GM21619 (cell line): ENCODE measurements around the gene KRT13.

Source experiments
- ATAC-seq: cut with Tn5 transposase; IDR thresholded peaks from one replicate; pipeline ENCODE4 v1.9.1; 2021; ENCODE audit not compliant: unreplicated experiment

The KRT13 gene

GRCh38 chr17:41520821-41521521 is 15.6 kb upstream of the KRT13 start:
- no peak for ATAC-seq

- ATAC-seq: no peak
These were observed 14.3 kb upstream of the KRT13 start for GRCh38 chr17:41519501-41520224.

GRCh38 chr17:41518789-41519449 is 13.5 kb upstream of the KRT13 start, which contains the start of gene KRT15:
TSS of gene KRT15 (minus strand) at chr17:41518890. CDS start at chr17:41518827, 63 bp downstream.
- no peak for ATAC-seq

GRCh38 chr17:41518031-41518430 is 12.6 kb upstream of the KRT13 start:
- ATAC-seq: no peak

GRCh38 chr17:41516830-41517283 is 11.4 kb upstream of the KRT13 start:
- ATAC-seq: no peak

GRCh38 chr17:41516147-41516829 is 10.9 kb upstream of the KRT13 start:
- ATAC-seq: no peak

- no peak for ATAC-seq
These were observed 7.7 kb upstream of the KRT13 start for GRCh38 chr17:41513168-41513547.

GRCh38 chr17:41512546-41513167 is 7.2 kb upstream of the KRT13 start:
- ATAC-seq: no peak

- no peak for ATAC-seq
These were observed 6.3 kb upstream of the KRT13 start for GRCh38 chr17:41511716-41512115.

GRCh38 chr17:41511116-41511515 is 5.7 kb upstream of the KRT13 start:
- ATAC-seq: no peak

GRCh38 chr17:41510251-41511065 is 5.0 kb upstream of the KRT13 start:
- ATAC-seq: no peak

- ATAC-seq: no peak
These were observed 2.0 kb upstream of the KRT13 start for GRCh38 chr17:41507315-41507880.

- ATAC-seq: no peak
These were observed 676 bp upstream of the KRT13 start for GRCh38 chr17:41505809-41506767.

- ATAC-seq: no peak
These were observed 1.0 kb downstream of the KRT13 start for GRCh38 chr17:41504246-41504977.

- ATAC-seq: no peak
These were observed 2.2 kb downstream of the KRT13 start for GRCh38 chr17:41503202-41503601.

- ATAC-seq: no peak
These were observed 5.1 kb downstream of the KRT13 start for GRCh38 chr17:41500131-41500911.

GRCh38 chr17:41499714-41500113 is 5.7 kb downstream of the KRT13 start:
- no peak for ATAC-seq
